ENCODE data around the gene SULT2B1. TPM values are rescaled to one million over a fixed set of nuclear protein-coding genes. Genes with fewer than 3 reads are reported as not detected.

Gene SULT2B1
- total and polyA plus RNA-seq, 2 of the 4 experiments (the other 2 are of a cell fraction) = 0.09 TPM; not detected in 1

DNA sequence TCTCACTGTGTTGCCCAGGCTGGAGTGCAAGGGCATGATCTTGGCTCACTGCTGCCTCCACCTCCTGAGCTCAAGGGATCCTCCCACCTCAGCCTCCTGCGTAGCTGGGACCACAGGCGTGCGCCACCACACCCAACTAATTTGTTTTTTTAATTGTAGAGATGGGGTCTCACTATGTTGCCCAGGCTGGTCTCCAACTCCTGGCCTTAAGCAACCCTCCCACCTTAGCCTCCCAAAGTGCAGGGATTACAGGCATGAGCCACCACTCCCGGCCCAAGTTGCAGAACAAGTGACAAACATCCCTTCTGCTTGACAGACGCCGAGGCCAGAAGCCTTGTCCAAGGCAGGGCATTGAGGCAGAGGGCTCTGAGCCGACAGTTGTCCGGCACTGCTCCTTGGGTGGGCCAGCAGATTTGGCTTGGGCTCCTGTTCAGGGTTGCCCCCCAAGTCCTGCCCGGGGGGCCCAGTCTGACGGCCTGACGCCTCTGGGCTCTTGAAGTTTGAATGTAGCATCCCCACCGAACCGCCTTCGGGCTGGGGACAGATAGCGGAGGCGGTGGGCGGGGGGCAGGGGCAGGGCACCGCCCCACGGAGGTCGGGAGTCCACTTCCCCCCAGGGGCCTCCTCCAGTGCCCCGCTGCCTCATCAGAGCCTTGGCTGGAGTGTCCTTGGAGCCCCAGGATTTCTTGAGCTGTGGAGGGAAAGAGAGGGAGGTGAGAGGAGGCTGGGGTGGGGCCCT lies 48.9 kb downstream of the SULT2B1 start:
- Histone ChIP-seq H4K91ac (ENCODE audit: insufficient read depth, low read depth, low read length) (no peak overlapping the region), H2BK20ac (ENCODE audit: low read depth, low read length) (no peak overlapping the region), H3K27ac (ENCODE audit: insufficient read depth, low read length) (no peak overlapping the region), H3K23ac (ENCODE audit: low read depth, low read length) (no peak overlapping the region), H4K5ac (ENCODE audit: low read depth, low read length) (no peak overlapping the region), H3K18ac (ENCODE audit: low read depth, low read length) (no peak overlapping the region), H4K8ac (ENCODE audit: low read depth in 2 of 2, low read length in 2 of 2) (no peak overlapping the region), H3K27me3 (ENCODE audit: control insufficient read depth, insufficient read depth, low read length) (peaks cover 17% of the 10 kb centered on the region), H3K4me2 (ENCODE audit: low read depth, low read length) (no peak overlapping the region), H3K9me1 (ENCODE audit: insufficient read depth, low read length) (no peaks in the 10 kb centered on the region), H2AFZ (replicated peaks; ENCODE audit: low read length, poor library complexity) (no peak overlapping the region), H2BK15ac (ENCODE audit: low read depth, low read length) (no peak overlapping the region), H3K4me1 (ENCODE audit: control insufficient read depth, insufficient read depth, low read length) (no peaks in the 10 kb centered on the region), H3K4ac (ENCODE audit: low read depth, low read length) (no peak overlapping the region), H3K9ac (ENCODE audit: low read depth, low read length) (no peak overlapping the region), H2AK5ac (ENCODE audit: low read depth, low read length) (no peak overlapping the region), H4K20me1 (ENCODE audit: insufficient read depth, low read length) (no peaks in the 10 kb centered on the region), H3K4me3 (ENCODE audit: insufficient read depth, low read depth, low read length) (no peak overlapping the region), H3K14ac (replicated peaks; ENCODE audit: low read depth, low read length) (no peak overlapping the region), H3K56ac (ENCODE audit: extremely low read depth, insufficient read depth, low read length) (no peak overlapping the region), H2BK120ac (ENCODE audit: low read depth, low read length) (no peak overlapping the region), H3K79me1 (ENCODE audit: low read depth in 1 of 2, low read length in 2 of 2) (no peaks in the 10 kb centered on the region), H2BK5ac (ENCODE audit: low read depth, low read length, poor library complexity, severe bottlenecking) (no peak overlapping the region), H3K9me3 (ENCODE audit: control insufficient read depth, insufficient read depth, low read length) (no peaks in the 10 kb centered on the region), H3K36me3 (ENCODE audit: control insufficient read depth, insufficient read depth, low read length) (no peaks in the 10 kb centered on the region), H2AK9ac (replicated peaks; ENCODE audit: low read depth, low read length, poor library complexity) (no peak overlapping the region)
- BruUV-seq (replicated peaks) = no TSS peak
- intact Hi-C loops (cut with micrococcal nuclease) (no loop called here), in situ Hi-C loops (cut with MboI; ENCODE audit: low sequenced_read_pairs) (no loop called here), dilution Hi-C loops (cut with HindIII; ENCODE audit: low sequenced_read_pairs, unreplicated experiment) (no loop called here)
- 87% methylated on average over 15 of the region's 21 CpGs; no CpG with 5 or more reads in 1 of the 2 experiments for WGBS, 2 experiments (ENCODE audit: extremely low coverage in 2 of 2, insufficient read length in 1 of 2)
- DNase-seq (no peak), ATAC-seq (ENCODE audit: low read depth) (no peak)
- POLR2A ChIA-PET (ENCODE audit: unreplicated experiment) = no interaction called here
- CTCF ChIA-PET = no interaction called here
- no peak for TF ChIP-seq MXI1 (IDR thresholded peaks at IDR 0.05; ENCODE audit: borderline replicate concordance, low read depth, low read length)
